Measurements from ENCODE around the gene WFDC10A. TPM values are rescaled to one million over a fixed set of nuclear protein-coding genes. Genes with fewer than 3 reads are reported as not detected.

The WFDC10A gene
- total RNA-seq, 2 donors from 2014 or later: not detected

GRCh38 chr20:45672765-45673164 is 43.2 kb downstream of the WFDC10A start:
- Mint-ChIP-seq H3K27ac (no peak overlapping the region), H3K4me1 (ENCODE audit: low read depth) (no peaks in the 10 kb centered on the region), H3K9me3 (peaks cover 3 to 4% of the 10 kb centered on the region in 2 donors), H3K36me3 (ENCODE audit: insufficient read depth in 2 of 2) (no peaks in the 10 kb centered on the region), H3K27me3 (ENCODE audit: low read depth) (peaks cover 48% of the 10 kb centered on the region), H3K4me3 (no peak overlapping the region)
- DNase-seq (no peak), ATAC-seq (replicated peaks in 1 of 2) (no peak)

GRCh38 chr20:45679650-45680049 is 50.1 kb downstream of the WFDC10A start:
- Mint-ChIP-seq H3K4me3 (no peak overlapping the region), H3K9me3 (peaks cover 8 to 10% of the 10 kb centered on the region in 2 donors), H3K4me1 (ENCODE audit: low read depth) (no peaks in the 10 kb centered on the region), H3K27ac (no peak overlapping the region), H3K27me3 (ENCODE audit: low read depth) (peaks cover 14% of the 10 kb centered on the region), H3K36me3 (ENCODE audit: insufficient read depth in 2 of 2) (peaks cover 2 to 5% of the 10 kb centered on the region in 2 donors)
- DNase-seq: no peak
- ATAC-seq (replicated peaks in 1 of 2): no peak

Other genes starting within 250 kb of the WFDC10A start
- 10 to 100 TPM; 28.7 to 43.4 TPM for gene DBNDD2, start 221.4 kb upstream of the WFDC10A start, total RNA-seq
- 10 to 100 TPM; 60.4 to 63.7 TPM for gene PIGT, start 213.6 kb upstream of the WFDC10A start, total RNA-seq
- 1 to 10 TPM; 1.2 to 1.8 TPM for gene WFDC2, start 160.0 kb upstream of the WFDC10A start, total RNA-seq
- not detected for gene SPINT3, start 114.1 kb upstream of the WFDC10A start, total RNA-seq
- gene WFDC6, start 90.3 kb upstream of the WFDC10A start, total RNA-seq: not detected
- gene EPPIN, start 82.3 kb upstream of the WFDC10A start, total RNA-seq: not detected
- not detected for gene WFDC8, start 50.5 kb upstream of the WFDC10A start, total RNA-seq
- gene WFDC9, start 1.5 kb downstream of the WFDC10A start, total RNA-seq: not detected
- not detected for gene WFDC11, start 40.5 kb downstream of the WFDC10A start, total RNA-seq
- not detected for gene WFDC13, start 72.3 kb downstream of the WFDC10A start, total RNA-seq
- gene WFDC10B, start 75.3 kb downstream of the WFDC10A start, total RNA-seq: not detected
- not detected for gene SPINT4, start 92.6 kb downstream of the WFDC10A start, total RNA-seq
- gene WFDC3, start 162.1 kb downstream of the WFDC10A start, total RNA-seq: under 1 TPM in 1 of 2 donors, not detected in 1; 0.67 TPM
- gene DNTTIP1, start 162.2 kb downstream of the WFDC10A start, total RNA-seq: 10 to 100 TPM; 35.0 to 36.3 TPM
- 100 to 1,000 TPM; 171 to 197 TPM for gene UBE2C, start 182.9 kb downstream of the WFDC10A start, total RNA-seq
- under 1 TPM in 1 of 2 donors, not detected in 1; 0.49 TPM for gene TNNC2, start 197.6 kb downstream of the WFDC10A start, total RNA-seq
- gene SNX21, start 204.1 kb downstream of the WFDC10A start, total RNA-seq: 1 to 10 TPM; 1.8 to 2.4 TPM
- gene ACOT8, start 227.7 kb downstream of the WFDC10A start, total RNA-seq: 10 to 100 TPM; 27.9 to 34.3 TPM
- 1 to 10 TPM; 6.5 to 6.7 TPM for gene ZSWIM3, start 227.9 kb downstream of the WFDC10A start, total RNA-seq